Daoy (cell line): Measurements from ENCODE around the gene PPP4R1. TPM values are rescaled to one million over a fixed set of nuclear protein-coding genes. Genes with fewer than 3 reads are reported as not detected.
"Not testable (repeated sequence)": the region's sequence is repeated elsewhere in the genome, so short reads cannot be mapped to it uniquely, and the experiment has no call there.

ENCODE experiments used
- DNase-seq: peaks from one replicate; pipeline ENCODE4 v3.0.0-alpha.2; 2015; ENCODE audit warnings: low read depth
- total RNA-seq: library from RNA; depleted of rRNA; stranded (reverse); fragments of >200 nt; shearing (Covaris generic); gene quantifications from 2 replicates; pipeline ENCODE4 v1.2.3, GENCODE V29; 2014; rRNA removed

PPP4R1 gene
- 31.0 and 43.8 TPM in 2 replicates for total RNA-seq

DNA sequence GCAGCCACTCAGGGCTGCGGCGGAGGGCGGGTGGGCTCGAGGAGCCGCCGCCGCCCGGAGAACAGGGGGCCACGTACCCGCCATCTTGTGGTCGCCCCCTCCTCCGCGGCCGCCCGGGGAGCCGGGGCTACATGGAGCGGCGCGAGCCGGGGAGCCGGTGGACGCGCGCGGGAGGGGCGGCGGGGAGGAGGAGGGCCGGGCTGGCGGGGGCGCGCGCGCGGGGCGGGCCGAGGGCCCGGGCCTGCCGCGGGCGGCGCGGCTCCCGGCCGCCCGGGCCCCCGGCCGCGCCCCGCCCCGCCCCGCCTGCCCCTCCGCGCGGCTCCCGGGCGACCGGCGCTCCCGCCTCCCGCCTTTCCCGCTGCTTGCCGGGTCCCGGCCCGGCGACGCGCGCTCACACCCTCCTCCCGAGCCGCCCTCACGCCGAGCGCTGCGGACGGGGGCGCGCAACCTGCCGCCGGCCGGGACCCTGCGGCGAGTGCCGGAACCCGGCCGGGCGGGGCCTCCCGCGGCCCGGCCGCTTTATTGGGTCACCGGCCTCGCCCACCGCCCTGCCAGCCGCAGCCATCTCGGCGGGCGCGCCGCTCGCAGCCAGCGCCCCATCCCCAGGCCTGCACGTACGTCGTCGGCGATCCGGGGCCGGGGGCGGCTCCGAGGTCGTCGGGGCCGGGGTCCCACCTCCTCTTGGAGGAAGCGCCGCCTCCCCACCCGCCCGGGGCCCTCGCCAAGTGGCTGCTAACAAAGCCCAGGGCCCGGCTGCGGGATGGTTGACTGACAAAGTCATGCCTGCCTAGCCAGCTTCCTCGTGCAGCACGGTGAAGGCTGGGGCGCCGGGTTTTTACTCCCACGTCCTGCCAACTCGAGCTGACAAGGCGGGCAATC lies at the start of gene PPP4R1:
PPP4R1 (minus strand) TSS at position 159 of the 879 bp plus-strand sequence; CDS start at position 84, 75 bp downstream.
- peak; percentile 65 for DNase-seq

DNA sequence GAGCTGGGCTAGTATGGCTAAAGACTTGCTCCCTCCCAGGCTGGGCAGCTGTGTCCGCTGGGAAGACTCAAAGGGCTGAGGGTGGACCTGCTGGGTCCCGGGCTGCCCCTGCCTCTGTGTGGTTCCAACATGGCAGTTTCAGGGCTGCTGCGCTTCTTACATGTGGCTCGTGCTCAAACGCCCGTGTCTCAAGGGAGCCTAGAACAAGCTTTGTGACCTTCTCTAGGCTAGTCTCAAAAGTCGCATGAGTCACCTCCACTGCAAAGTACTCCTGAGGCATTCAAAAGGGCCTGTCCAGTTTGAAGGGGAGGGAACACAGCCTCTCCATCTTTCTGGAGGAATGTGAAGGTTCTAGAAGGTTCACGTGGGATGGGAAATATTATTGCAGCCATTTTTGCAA lies 49.0 kb upstream of the PPP4R1 start:
- DNase-seq: no peak

DNA sequence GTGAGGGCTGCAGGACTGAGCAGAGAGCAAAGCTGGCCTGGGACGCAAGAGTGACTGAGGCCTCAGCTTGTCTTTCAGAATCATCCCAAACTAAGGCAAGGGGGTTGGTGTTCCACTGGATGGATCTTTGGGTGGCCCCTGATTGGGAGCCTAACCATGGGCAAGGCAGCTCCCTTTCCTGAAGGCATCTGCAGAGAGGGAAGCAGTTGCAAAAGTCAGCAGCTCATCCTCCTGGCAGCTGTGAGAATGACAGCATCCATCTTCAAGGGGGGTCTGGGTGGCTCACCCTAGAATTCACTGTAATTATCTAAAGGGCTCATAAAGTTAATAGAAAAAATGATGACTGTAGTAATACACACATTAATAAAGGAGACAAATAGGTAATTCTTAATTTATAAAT lies 47.2 kb upstream of the PPP4R1 start:
- no peak for DNase-seq

DNA sequence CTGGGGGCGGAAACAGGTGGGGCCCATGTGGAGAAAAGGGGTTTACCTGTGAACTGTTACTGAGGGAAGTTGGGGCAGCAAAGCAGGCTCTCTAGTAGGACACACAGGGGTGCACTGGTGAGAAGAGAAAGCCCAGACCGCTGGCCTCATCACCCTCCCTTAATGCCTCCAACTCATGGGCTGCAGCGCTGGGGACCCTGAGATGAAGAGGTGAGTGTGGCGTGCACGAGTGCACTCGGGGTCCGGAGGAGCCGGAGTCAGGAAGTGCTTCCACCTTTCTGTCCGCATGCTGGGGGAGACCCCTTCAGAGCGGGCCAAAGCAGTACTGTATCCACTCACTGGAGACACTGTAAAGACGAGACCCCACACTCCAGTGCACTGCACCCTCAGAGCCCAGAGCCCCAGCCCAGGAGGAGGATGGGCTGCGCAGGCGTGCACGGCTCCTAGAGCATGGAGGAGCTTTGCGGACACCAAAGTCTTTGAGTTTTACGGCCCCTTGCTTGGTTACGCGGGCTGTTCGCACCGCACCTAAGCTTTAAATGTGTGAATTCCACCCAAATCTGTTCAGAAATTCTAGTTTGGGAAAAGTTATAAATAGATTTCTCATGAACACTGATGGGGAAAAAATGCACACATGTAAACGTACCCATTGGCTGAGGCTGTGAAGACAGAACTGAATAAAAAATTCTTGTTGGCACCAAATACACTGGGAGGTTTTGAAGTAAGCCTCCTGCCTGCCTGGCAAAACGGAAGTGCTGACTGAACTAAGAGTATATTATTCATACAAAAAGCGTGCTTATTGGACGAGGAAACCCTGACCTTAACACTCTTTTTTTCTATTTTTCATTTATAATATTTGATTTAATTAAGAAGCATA lies 45.4 kb upstream of the PPP4R1 start:
- no peak for DNase-seq

DNA sequence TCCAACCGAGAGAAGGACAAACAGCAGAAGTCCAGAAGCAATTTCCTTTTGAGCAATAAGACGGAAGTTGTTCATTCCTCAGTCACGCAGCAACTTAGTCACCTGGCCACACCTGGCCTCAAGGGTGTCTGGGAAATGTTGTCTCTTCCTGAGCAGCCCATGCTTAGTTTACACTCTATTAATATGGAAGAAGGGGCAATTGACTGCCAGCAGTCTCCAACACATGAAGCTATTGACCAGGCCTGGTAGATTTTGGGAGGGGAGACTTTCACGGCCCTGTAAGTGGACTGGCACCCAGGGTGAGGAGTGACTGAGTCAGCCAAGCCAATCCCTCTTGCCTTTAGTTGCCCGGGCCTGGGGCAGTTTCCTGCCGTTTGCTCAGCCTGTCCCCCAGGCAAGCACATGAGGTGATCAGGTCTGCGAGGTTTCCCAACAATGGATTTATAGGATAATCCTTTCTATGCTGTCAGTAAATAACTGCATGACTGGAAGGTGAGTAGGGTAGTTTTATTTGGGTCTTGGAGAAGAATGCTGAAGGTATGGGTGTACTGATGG lies 43.8 kb upstream of the PPP4R1 start:
- DNase-seq: no peak

DNA sequence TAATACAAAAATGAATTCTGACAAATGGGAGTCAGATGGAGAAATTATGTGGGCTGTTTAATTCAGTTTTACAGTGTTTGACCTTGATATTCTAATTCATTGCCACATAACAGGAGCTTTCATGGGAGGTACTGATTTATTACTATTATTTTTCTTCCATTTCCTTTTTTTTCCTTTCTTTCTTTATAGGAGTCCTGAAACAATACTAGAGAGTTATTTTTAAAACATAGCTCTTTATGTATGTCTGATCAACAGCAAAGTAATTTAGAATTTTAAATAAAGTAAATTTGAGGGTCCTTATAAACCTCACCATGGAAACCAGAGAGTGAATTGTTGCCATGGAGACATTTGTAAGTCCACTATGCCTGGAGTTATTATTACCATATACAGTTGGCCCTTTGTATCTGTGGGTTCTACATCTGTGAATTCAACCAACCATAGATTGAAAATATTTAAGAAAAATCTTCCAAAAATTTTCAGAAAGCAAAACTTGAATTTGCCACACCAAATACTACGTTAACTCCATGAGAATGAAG lies 40.9 kb upstream of the PPP4R1 start:
- no peak for DNase-seq

- peak; percentile 11 for DNase-seq
These were observed 39.0 kb upstream of the PPP4R1 start for GRCh38 chr18:9653390-9653789.

DNA sequence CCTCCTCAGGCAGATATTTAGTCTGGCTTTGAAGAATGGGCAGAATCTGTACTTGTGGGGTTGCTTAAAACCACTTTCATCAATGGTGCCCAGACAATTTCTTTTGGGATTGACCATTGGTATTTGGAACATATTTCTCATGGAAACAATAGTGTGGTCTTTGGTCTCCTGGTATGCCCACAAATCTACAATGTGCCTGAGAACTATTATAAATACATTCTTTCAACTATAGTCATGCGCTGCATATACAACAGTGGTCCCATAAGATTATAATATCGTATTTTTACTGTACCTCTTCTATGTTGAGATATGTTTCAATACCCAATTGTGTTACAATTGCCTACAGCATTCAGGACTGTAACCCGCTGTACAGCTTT lies 34.8 kb upstream of the PPP4R1 start:
- no peak for DNase-seq

GRCh38 chr18:9648431-9649163 lies 34.2 kb upstream of the PPP4R1 start:
- no peak for DNase-seq

- DNase-seq: peak; percentile 9
These were observed 33.4 kb upstream of the PPP4R1 start for GRCh38 chr18:9647496-9648323.

DNA sequence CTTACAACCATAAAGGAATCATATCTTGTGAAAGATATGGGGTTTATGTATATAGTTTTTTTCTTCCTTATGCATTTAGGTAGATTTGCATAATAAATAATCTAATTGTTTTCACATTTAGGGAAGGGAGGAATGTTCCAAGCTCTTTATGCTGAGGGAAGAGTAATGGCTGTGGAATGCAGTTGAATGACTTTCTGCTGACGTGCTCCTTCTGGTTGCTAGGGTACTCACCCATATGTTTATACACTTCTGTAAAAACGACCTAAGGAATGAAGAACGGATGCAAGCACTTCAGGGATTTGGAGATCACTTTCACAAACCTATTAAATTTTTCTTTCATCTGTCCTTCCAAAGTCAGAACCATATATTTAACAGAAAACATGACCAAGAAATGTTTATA lies 29.2 kb upstream of the PPP4R1 start:
- DNase-seq: peak; percentile 86

GRCh38 chr18:9642799-9643462 lies 28.6 kb upstream of the PPP4R1 start:
- DNase-seq: peak; percentile 50

DNA sequence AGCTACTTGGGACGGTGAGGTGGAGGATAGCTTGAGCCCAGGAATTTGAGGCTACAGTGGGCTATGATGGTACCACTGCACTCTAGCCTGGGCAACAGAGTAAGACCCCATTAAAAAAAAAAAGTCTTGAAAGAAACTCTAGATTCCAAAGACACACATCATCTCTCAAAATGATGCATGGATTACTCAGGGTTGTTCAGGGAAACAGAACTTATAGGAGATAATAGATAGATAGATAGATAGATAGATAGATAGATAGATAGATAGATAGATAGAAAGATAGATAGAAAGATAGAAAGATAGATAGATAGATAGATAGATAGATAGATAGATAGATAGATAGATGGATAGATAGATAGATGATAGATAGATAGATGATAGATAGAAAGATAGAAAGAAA lies 26.7 kb upstream of the PPP4R1 start:
- not testable (repeated sequence) for DNase-seq

- DNase-seq: no peak
These were observed 24.5 kb upstream of the PPP4R1 start for GRCh38 chr18:9638886-9639285.

GRCh38 chr18:9637036-9637767 lies 22.8 kb upstream of the PPP4R1 start:
- DNase-seq: no peak

GRCh38 chr18:9634856-9635255 lies 20.5 kb upstream of the PPP4R1 start:
- DNase-seq: no peak

DNA sequence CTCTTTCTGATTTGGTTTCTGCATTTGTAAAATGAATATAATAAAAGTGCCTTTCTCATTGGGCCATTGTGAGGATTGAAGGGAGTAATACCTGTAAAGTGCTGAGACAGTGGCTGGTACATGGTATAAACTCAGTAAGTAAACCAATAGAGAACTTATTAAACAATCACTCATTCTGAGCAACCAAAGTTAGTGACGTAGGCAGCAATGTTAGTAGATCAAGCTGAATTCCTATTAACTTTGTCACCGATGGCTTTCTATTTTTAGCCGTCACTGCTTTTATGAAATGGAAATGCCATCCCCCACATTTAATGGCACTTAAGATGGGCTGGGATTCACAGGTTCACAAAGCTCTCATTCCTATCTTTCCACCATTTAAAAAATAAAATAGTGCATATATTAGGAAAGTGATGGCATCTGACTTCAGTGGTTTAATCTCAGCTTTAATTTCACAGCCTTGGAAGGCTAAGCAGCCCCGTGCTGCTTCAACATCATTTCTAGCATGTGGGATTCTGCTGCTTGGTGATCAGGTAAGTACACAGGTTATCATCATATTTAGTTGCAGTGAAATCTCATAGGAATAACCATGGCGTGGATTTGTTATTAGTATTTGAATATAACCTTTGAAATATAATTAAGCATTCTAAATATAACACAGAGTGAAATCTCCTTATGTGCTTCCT lies 17.6 kb upstream of the PPP4R1 start:
- DNase-seq: no peak

DNA sequence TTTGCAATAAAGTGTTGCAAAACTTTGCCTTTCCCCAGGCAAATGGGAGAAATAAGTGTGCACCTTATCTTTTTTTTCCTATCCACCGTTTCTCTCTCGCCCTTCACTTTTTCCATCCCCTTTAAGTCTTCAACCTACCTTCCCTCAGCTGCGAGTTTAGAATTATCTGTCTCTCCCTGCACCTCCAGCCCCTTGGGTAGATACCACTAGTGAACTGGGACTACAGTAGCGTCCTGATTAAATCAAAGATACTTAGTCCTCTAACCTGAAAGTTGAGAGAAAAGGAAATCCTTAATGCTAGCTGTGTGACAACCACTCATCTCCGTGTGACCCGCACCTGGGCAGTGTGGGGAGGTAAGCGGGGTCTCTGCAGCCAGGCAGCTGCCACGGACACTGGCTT lies 16.1 kb upstream of the PPP4R1 start:
- no peak for DNase-seq

- no peak for DNase-seq
These were observed 15.3 kb upstream of the PPP4R1 start for GRCh38 chr18:9629709-9630108.
